ENCODE data around the gene RAVER2. TPM values are rescaled to one million over a fixed set of nuclear protein-coding genes. Genes with fewer than 3 reads are reported as not detected.
A peak's percentile ranks its signal among the peaks of the same experiment; 100 is the strongest.

Gene RAVER2
- total RNA-seq, 1 donor from 2014 or later: 11.9 TPM

GRCh38 chr1:64846573-64847430 is 101.9 kb downstream of the RAVER2 start:
- H3K27ac Mint-ChIP-seq (ENCODE audit: unreplicated experiment): no peak overlapping the region
- peaks cover 10% of the 10 kb centered on the region for H3K27me3 Mint-ChIP-seq (ENCODE audit: unreplicated experiment)
- peaks cover 50% of the 10 kb centered on the region for H3K36me3 Mint-ChIP-seq (ENCODE audit: low read depth, unreplicated experiment)
- H3K4me1 Mint-ChIP-seq (ENCODE audit: unreplicated experiment): peaks cover 22% of the 10 kb centered on the region
- no peak for TF ChIP-seq CTCF (IDR thresholded peaks at IDR 0.05; ENCODE audit: unreplicated experiment)
- peak overlapping the region; percentile 34 for H3K4me3 Mint-ChIP-seq (ENCODE audit: unreplicated experiment)
- no peaks in the 10 kb centered on the region for H3K9me3 Mint-ChIP-seq (ENCODE audit: unreplicated experiment)
- DNase-seq (ENCODE audit: low spot score): no peak

GRCh38 chr1:64847666-64848065 is 102.8 kb downstream of the RAVER2 start:
- TF ChIP-seq CTCF (IDR thresholded peaks at IDR 0.05; ENCODE audit: unreplicated experiment): no peak
- H3K36me3 Mint-ChIP-seq (ENCODE audit: low read depth, unreplicated experiment): peaks cover 57% of the 10 kb centered on the region
- peaks cover 31% of the 10 kb centered on the region for H3K4me1 Mint-ChIP-seq (ENCODE audit: unreplicated experiment)
- no peak for DNase-seq (ENCODE audit: low spot score)
- H3K27ac Mint-ChIP-seq (ENCODE audit: unreplicated experiment): no peak overlapping the region
- no peak overlapping the region for H3K4me3 Mint-ChIP-seq (ENCODE audit: unreplicated experiment)
- H3K27me3 Mint-ChIP-seq (ENCODE audit: unreplicated experiment): peaks cover 17% of the 10 kb centered on the region
- H3K9me3 Mint-ChIP-seq (ENCODE audit: unreplicated experiment): no peaks in the 10 kb centered on the region

- Mint-ChIP-seq H3K4me3 (ENCODE audit: unreplicated experiment) (no peak overlapping the region), H3K9me3 (ENCODE audit: unreplicated experiment) (no peaks in the 10 kb centered on the region), H3K27me3 (ENCODE audit: unreplicated experiment) (peaks cover 17% of the 10 kb centered on the region), H3K4me1 (ENCODE audit: unreplicated experiment) (peaks cover 35% of the 10 kb centered on the region), H3K36me3 (ENCODE audit: low read depth, unreplicated experiment) (peaks cover 57% of the 10 kb centered on the region), H3K27ac (ENCODE audit: unreplicated experiment) (no peak overlapping the region)
- DNase-seq (ENCODE audit: low spot score): no peak
- TF ChIP-seq CTCF (IDR thresholded peaks at IDR 0.05; ENCODE audit: unreplicated experiment): no peak
Measured at GRCh38 chr1:64848136-64848535, 103.3 kb downstream of the RAVER2 start.

- Mint-ChIP-seq H3K4me1 (ENCODE audit: unreplicated experiment) (peaks cover 35% of the 10 kb centered on the region), H3K36me3 (ENCODE audit: low read depth, unreplicated experiment) (peaks cover 56% of the 10 kb centered on the region), H3K27me3 (ENCODE audit: unreplicated experiment) (peaks cover 17% of the 10 kb centered on the region), H3K27ac (ENCODE audit: unreplicated experiment) (peak overlapping the region; percentile 64), H3K9me3 (ENCODE audit: unreplicated experiment) (no peaks in the 10 kb centered on the region), H3K4me3 (ENCODE audit: unreplicated experiment) (peak overlapping the region; percentile 19)
- no peak for DNase-seq (ENCODE audit: low spot score)
- no peak for TF ChIP-seq CTCF (IDR thresholded peaks at IDR 0.05; ENCODE audit: unreplicated experiment)
Measured at GRCh38 chr1:64848803-64849202, 103.9 kb downstream of the RAVER2 start.

GRCh38 chr1:64849942-64850341 is 105.1 kb downstream of the RAVER2 start:
- Mint-ChIP-seq H3K4me3 (ENCODE audit: unreplicated experiment) (no peak overlapping the region), H3K4me1 (ENCODE audit: unreplicated experiment) (peaks cover 38% of the 10 kb centered on the region), H3K27me3 (ENCODE audit: unreplicated experiment) (peaks cover 21% of the 10 kb centered on the region), H3K36me3 (ENCODE audit: low read depth, unreplicated experiment) (peaks cover 55% of the 10 kb centered on the region), H3K9me3 (ENCODE audit: unreplicated experiment) (no peaks in the 10 kb centered on the region), H3K27ac (ENCODE audit: unreplicated experiment) (peak overlapping the region; percentile 48)
- DNase-seq (ENCODE audit: low spot score): no peak
- no peak for TF ChIP-seq CTCF (IDR thresholded peaks at IDR 0.05; ENCODE audit: unreplicated experiment)

Measured in endothelial cell (in vitro differentiated cells).